ENCODE results near the gene USP15.

DNA sequence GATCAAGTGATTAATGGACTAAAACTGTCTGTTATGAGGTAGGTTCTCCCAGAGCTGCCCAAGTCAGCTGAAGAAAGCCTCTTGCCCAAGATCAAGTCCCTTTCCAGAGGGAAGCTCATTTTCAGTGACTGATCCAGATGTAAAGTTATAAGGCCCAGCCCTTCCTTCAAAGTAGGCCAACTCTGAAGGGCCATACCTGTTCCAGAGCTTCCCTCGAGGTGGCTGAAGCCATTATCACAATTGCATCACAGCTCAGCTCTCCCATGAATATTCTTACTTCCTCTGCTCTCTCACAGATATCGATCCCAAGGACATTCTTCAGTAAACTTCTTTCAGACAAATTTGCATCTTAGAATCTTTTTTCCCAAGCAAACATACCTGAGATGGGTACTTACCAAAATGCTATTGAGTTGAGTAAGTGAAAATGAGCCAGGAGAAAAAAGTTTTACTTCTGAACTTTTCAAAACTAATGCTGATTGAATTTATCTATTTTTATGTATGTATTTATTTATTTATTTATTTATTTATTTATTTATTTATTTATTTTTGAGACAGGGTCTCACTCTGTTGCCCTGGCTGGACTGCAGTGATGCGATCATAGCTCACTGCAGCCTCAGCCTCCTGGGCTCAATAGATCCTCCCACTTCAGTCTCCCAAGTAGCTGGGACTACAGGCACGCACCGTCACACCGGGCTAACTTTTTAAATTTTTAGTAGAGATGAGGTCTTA, 42.6 kb upstream of the USP15 start:
- TF ChIP-seq, protein P1, sequence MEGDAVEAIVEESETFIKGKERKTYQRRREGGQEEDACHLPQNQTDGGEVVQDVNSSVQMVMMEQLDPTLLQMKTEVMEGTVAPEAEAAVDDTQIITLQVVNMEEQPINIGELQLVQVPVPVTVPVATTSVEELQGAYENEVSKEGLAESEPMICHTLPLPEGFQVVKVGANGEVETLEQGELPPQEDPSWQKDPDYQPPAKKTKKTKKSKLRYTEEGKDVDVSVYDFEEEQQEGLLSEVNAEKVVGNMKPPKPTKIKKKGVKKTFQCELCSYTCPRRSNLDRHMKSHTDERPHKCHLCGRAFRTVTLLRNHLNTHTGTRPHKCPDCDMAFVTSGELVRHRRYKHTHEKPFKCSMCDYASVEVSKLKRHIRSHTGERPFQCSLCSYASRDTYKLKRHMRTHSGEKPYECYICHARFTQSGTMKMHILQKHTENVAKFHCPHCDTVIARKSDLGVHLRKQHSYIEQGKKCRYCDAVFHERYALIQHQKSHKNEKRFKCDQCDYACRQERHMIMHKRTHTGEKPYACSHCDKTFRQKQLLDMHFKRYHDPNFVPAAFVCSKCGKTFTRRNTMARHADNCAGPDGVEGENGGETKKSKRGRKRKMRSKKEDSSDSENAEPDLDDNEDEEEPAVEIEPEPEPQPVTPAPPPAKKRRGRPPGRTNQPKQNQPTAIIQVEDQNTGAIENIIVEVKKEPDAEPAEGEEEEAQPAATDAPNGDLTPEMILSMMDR (IDR thresholded peaks at IDR 0.05), result no peak
- no peak for TF ChIP-seq POLR2A (IDR thresholded peaks at IDR 0.05)

All from lower leg skin (tissue), 3 donors.